OCI-LY3 (cell line): ENCODE results near the gene TMPRSS2.

Source experiments
- CTCF ChIP-seq: fragments of 200-600, 300-600 bp; sonication (generic); IDR thresholded peaks from 2 replicates; pipeline ENCODE4 v1.5.1; 2014; ENCODE audit warnings: antibody characterized with exemption, low read length, low read depth
- EZH2phosphoT487 ChIP-seq: fragments of 200-600 bp; shearing (Covaris generic); IDR thresholded peaks from 2 replicates; pipeline ENCODE4 v1.6.1; 2018; ENCODE audit warnings: antibody characterized with exemption, mixed run types, low read depth

GRCh38 chr21:41432562-41433460, 75.1 kb downstream of the TMPRSS2 start:
- no peak for TF ChIP-seq CTCF
- no peak for TF ChIP-seq EZH2phosphoT487
